ENCODE data around the gene TRAF5. TPM values are rescaled to one million over a fixed set of nuclear protein-coding genes. Genes with fewer than 3 reads are reported as not detected.

TRAF5 gene
- total and polyA plus RNA-seq, 2 donors from 2014 or later = 4.8 to 22.1 TPM

DNA sequence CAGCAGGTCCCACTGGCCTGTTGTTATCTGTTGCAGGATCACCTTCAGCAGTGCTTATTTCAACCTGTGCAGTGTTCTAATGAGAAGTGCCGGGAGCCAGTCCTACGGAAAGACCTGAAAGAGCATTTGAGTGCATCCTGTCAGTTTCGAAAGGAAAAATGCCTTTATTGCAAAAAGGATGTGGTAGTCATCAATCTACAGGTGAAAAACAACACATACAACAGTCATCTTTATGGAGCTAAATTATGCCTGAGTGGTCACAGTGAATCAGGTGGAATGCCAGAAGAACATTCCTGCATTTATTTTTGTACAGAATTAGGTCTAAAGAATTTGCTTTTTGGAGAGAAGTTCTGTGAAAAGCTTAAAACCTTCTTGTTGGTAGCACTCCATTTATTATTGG, 33.2 kb downstream of the TRAF5 start:
- DNase-seq (peak in 2 of 5 donors; percentile 12 to 28), FAIRE-seq (no peak)
- TF ChIP-seq, protein P1, sequence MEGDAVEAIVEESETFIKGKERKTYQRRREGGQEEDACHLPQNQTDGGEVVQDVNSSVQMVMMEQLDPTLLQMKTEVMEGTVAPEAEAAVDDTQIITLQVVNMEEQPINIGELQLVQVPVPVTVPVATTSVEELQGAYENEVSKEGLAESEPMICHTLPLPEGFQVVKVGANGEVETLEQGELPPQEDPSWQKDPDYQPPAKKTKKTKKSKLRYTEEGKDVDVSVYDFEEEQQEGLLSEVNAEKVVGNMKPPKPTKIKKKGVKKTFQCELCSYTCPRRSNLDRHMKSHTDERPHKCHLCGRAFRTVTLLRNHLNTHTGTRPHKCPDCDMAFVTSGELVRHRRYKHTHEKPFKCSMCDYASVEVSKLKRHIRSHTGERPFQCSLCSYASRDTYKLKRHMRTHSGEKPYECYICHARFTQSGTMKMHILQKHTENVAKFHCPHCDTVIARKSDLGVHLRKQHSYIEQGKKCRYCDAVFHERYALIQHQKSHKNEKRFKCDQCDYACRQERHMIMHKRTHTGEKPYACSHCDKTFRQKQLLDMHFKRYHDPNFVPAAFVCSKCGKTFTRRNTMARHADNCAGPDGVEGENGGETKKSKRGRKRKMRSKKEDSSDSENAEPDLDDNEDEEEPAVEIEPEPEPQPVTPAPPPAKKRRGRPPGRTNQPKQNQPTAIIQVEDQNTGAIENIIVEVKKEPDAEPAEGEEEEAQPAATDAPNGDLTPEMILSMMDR (IDR thresholded peaks at IDR 0.05; ENCODE audit: borderline replicate concordance, extremely low read depth, insufficient read depth) = no peak
- peak overlapping the region; percentile 20 to 44 for H3K27ac ChIP-seq (ENCODE audit: low read depth in 2 of 2, low read length in 2 of 2)
- H3K9ac ChIP-seq (ENCODE audit: low read length in 3 of 3) = no peak overlapping the region
- no peaks in the 10 kb centered on the region for H3K27me3 ChIP-seq (ENCODE audit: control insufficient read depth, insufficient read depth, low read length)
- H3K36me3 ChIP-seq (ENCODE audit: control insufficient read depth in 2 of 3, insufficient read depth in 3 of 3, low read length in 3 of 3) = no peaks in the 10 kb centered on the region
- no peak overlapping the region for H3K4me3 ChIP-seq (ENCODE audit: low read length in 3 of 3)
- no peaks in the 10 kb centered on the region for H3K9me3 ChIP-seq (ENCODE audit: control insufficient read depth in 2 of 3, insufficient read depth in 1 of 3, low read length in 3 of 3)
- intact Hi-C loops (cut with DNase I) = no loop called here
- peaks cover 0 to 5% (median 3%) of the 10 kb centered on the region in 3 donors for H3K4me1 ChIP-seq (ENCODE audit: control insufficient read depth in 2 of 3, insufficient read depth in 2 of 3, low read depth in 1 of 3, low read length in 3 of 3)

DNA sequence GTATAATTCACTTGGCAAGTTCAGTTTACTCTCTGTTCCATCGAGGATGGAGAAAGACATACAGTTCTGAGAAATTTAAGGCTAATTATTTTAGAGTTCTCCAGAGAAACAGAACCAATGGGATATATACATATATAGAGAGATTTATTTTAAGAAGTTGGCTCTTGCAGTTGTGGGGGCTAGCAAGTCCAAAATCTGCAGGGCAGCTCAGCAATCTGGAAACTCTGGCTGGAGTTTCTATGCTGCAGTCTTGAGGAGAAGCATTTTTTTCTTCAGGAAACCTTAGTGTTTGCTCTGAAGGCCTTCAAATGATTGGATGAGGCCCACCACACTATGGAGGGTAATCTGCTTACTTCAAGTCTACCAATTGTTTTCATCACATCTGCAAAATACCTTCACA, 34.6 kb downstream of the TRAF5 start:
- Histone ChIP-seq H3K4me3 (ENCODE audit: low read length in 3 of 3) (no peak overlapping the region), H3K27ac (ENCODE audit: low read depth in 2 of 2, low read length in 2 of 2) (no peak overlapping the region), H3K27me3 (ENCODE audit: control insufficient read depth, insufficient read depth, low read length) (no peaks in the 10 kb centered on the region), H3K9ac (ENCODE audit: low read length in 3 of 3) (no peak overlapping the region), H3K9me3 (ENCODE audit: control insufficient read depth in 2 of 3, insufficient read depth in 1 of 3, low read length in 3 of 3) (no peaks in the 10 kb centered on the region), H3K4me1 (ENCODE audit: control insufficient read depth in 2 of 3, insufficient read depth in 2 of 3, low read depth in 1 of 3, low read length in 3 of 3) (peaks cover 0 to 5% (median 3%) of the 10 kb centered on the region in 3 donors), H3K36me3 (ENCODE audit: control insufficient read depth in 2 of 3, insufficient read depth in 3 of 3, low read length in 3 of 3) (peaks cover 0 to under 1% (median 0%) of the 10 kb centered on the region in 3 donors)
- FAIRE-seq (no peak), DNase-seq (no peak)
- intact Hi-C loops (cut with DNase I) = no loop called here
- TF ChIP-seq, protein P1 (IDR thresholded peaks at IDR 0.05; ENCODE audit: borderline replicate concordance, extremely low read depth, insufficient read depth) = no peak

DNA sequence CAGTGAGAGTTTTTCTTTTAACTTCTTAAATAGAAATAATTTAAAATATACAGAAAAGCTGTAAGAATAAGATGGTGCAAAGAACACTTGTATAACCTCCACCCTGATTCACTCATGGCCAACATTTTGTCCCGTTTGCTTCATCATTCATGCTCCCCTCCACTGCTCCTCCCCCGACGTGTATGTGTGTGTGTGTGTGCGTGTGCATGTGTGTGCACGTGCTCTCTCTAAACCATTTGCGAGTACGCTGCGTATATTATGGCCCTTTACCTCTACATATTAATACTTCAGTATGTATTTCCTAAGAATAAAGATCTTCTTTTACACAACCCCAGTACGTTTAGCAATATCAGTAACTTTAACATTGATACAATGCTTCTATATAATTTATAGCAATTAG, 43.0 kb downstream of the TRAF5 start:
- DNase-seq = no peak
- TF ChIP-seq, protein P1 (IDR thresholded peaks at IDR 0.05; ENCODE audit: borderline replicate concordance, extremely low read depth, insufficient read depth) = no peak
- Histone ChIP-seq H3K9me3 (ENCODE audit: control insufficient read depth in 2 of 3, insufficient read depth in 1 of 3, low read length in 3 of 3) (no peaks in the 10 kb centered on the region), H3K4me1 (ENCODE audit: control insufficient read depth in 2 of 3, insufficient read depth in 2 of 3, low read depth in 1 of 3, low read length in 3 of 3) (peaks cover 0 to 7% (median 0%) of the 10 kb centered on the region in 3 donors), H3K36me3 (ENCODE audit: control insufficient read depth in 2 of 3, insufficient read depth in 3 of 3, low read length in 3 of 3) (peaks cover 0 to 2% (median 0%) of the 10 kb centered on the region in 3 donors), H3K9ac (ENCODE audit: low read length in 3 of 3) (no peak overlapping the region), H3K27ac (ENCODE audit: low read depth in 2 of 2, low read length in 2 of 2) (no peak overlapping the region), H3K4me3 (ENCODE audit: low read length in 3 of 3) (no peak overlapping the region), H3K27me3 (ENCODE audit: control insufficient read depth, insufficient read depth, low read length) (no peaks in the 10 kb centered on the region)
- intact Hi-C loops (cut with DNase I) = no loop called here
- FAIRE-seq = no peak

DNA sequence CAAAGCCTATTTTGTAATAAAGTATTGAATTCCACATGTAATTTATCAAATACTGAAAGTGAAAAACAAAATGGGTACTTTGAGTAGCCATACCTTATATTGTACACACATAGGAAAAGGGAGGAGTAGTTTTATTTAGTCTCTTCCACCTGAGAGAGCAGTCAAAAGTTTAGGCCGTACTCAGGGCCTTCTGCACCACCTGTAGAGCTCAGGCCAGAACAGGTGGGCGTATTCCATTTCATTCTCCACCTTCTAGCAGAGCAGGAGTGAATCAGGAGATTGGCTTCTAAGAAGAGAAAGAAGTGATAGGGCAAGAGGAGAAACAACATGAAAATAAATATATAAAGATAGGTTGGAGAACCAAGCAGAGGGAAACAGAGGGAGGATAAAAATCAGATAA, 44.0 kb downstream of the TRAF5 start:
- no peak for FAIRE-seq
- DNase-seq = no peak
- H3K4me3 ChIP-seq (ENCODE audit: low read length in 3 of 3) = no peak overlapping the region
- TF ChIP-seq, protein P1 (IDR thresholded peaks at IDR 0.05; ENCODE audit: borderline replicate concordance, extremely low read depth, insufficient read depth) = no peak
- no peak overlapping the region for H3K9ac ChIP-seq (ENCODE audit: low read length in 3 of 3)
- intact Hi-C loops (cut with DNase I) = no loop called here
- no peak overlapping the region for H3K27ac ChIP-seq (ENCODE audit: low read depth in 2 of 2, low read length in 2 of 2)
- peaks cover 0 to 2% (median 0%) of the 10 kb centered on the region in 3 donors for H3K36me3 ChIP-seq (ENCODE audit: control insufficient read depth in 2 of 3, insufficient read depth in 3 of 3, low read length in 3 of 3)
- peaks cover 0 to 7% (median 2%) of the 10 kb centered on the region in 3 donors for H3K4me1 ChIP-seq (ENCODE audit: control insufficient read depth in 2 of 3, insufficient read depth in 2 of 3, low read depth in 1 of 3, low read length in 3 of 3)
- no peaks in the 10 kb centered on the region for H3K27me3 ChIP-seq (ENCODE audit: control insufficient read depth, insufficient read depth, low read length)
- no peaks in the 10 kb centered on the region for H3K9me3 ChIP-seq (ENCODE audit: control insufficient read depth in 2 of 3, insufficient read depth in 1 of 3, low read length in 3 of 3)

Data from kidney (tissue), 14 donors.